ENCODE data around the gene RAPGEF1. TPM values are rescaled to one million over a fixed set of nuclear protein-coding genes. Genes with fewer than 3 reads are reported as not detected.

The RAPGEF1 gene
- total and polyA plus RNA-seq, 10 donors, result 16.9 to 137 (median 104) TPM

GRCh38 chr9:131578021-131578420, 161.9 kb downstream of the RAPGEF1 start:
- Histone ChIP-seq H3K4me1 (peaks cover 5 to 34% (median 22%) of the 10 kb centered on the region in 6 donors), H3K4me3 (no peak overlapping the region), H3K9me3 (no peaks in the 10 kb centered on the region), H3K36me3 (peaks cover 0 to 99% (median 67%) of the 10 kb centered on the region in 6 donors), H3K27ac (peak overlapping the region in 6 of 8 donors; percentile 52 to 89 (median 77)), H3K27me3 (replicated peaks in 1 of 7) (no peaks in the 10 kb centered on the region)
- TF ChIP-seq POLR2AphosphoS5 (IDR thresholded peaks at IDR 0.05) (peak; percentile 5 to 53 (median 9)), POLR2A (IDR thresholded peaks at IDR 0.05) (no peak), CTCF (IDR thresholded peaks at IDR 0.05 in 8 of 11, conservative IDR thresholded peaks at IDR 0.05 in 3 of 11) (no peak)
- no peak for DNase-seq
- WGBS, 5 donors, result 82 to 90% (median 87%) methylated on average over 11 to 13 of the region's 13 CpGs
- intact Hi-C loops (cut with DNase I; ENCODE audit: low total_unique reads), result no loop called here

- H3K4me1 ChIP-seq, result peaks cover 5 to 34% (median 22%) of the 10 kb centered on the region in 6 donors
- no peak overlapping the region for H3K4me3 ChIP-seq
- H3K36me3 ChIP-seq, result peaks cover 0 to 99% (median 63%) of the 10 kb centered on the region in 6 donors
- 78 to 87% (median 84%) methylated on average over 17 to 25 of the region's 25 CpGs for WGBS, 5 donors
- H3K9me3 ChIP-seq, result no peaks in the 10 kb centered on the region
- intact Hi-C loops (cut with DNase I; ENCODE audit: low total_unique reads), result no loop called here
- no peaks in the 10 kb centered on the region for H3K27me3 ChIP-seq (replicated peaks in 1 of 7)
- TF ChIP-seq POLR2AphosphoS5 (IDR thresholded peaks at IDR 0.05) (no peak), CTCF (IDR thresholded peaks at IDR 0.05 in 8 of 11, conservative IDR thresholded peaks at IDR 0.05 in 3 of 11) (no peak), POLR2A (IDR thresholded peaks at IDR 0.05) (no peak)
- DNase-seq, result no peak
- H3K27ac ChIP-seq, result peak overlapping the region in 4 of 8 donors; percentile 75 to 89 (median 80)
Observed at GRCh38 chr9:131577005-131578000, 162.6 kb downstream of the RAPGEF1 start.

GRCh38 chr9:131575946-131576853, 163.7 kb downstream of the RAPGEF1 start:
- Histone ChIP-seq H3K36me3 (peaks cover 0 to 99% (median 62%) of the 10 kb centered on the region in 6 donors), H3K9me3 (no peaks in the 10 kb centered on the region), H3K4me3 (no peak overlapping the region), H3K4me1 (peaks cover 5 to 34% (median 22%) of the 10 kb centered on the region in 6 donors), H3K27me3 (replicated peaks in 1 of 7) (no peaks in the 10 kb centered on the region), H3K27ac (no peak overlapping the region)
- intact Hi-C loops (cut with DNase I; ENCODE audit: low total_unique reads), result no loop called here
- 92 to 97% (median 96%) methylated on average over 11 to 23 of the region's 23 CpGs for WGBS, 5 donors
- DNase-seq, result no peak
- TF ChIP-seq POLR2A (IDR thresholded peaks at IDR 0.05), result no peak
- no peak for TF ChIP-seq POLR2AphosphoS5 (IDR thresholded peaks at IDR 0.05)
- no peak for TF ChIP-seq CTCF (IDR thresholded peaks at IDR 0.05 in 8 of 11, conservative IDR thresholded peaks at IDR 0.05 in 3 of 11)

Measured in spleen (tissue), 11 donors.